SW 1271 (cell line): Measurements from ENCODE around the gene TMC8.
"Not testable (repeated sequence)": the region's sequence is repeated elsewhere in the genome, so short reads cannot be mapped to it uniquely, and the experiment has no call there.

ENCODE experiments used
- DNase-seq, 2 experiments: peaks; one replicate each; lab custom pipeline; 2025; lab: John Stamatoyannopoulos, UW

The TMC8 gene

GRCh38 chr17:78135858-78136500 lies 5.4 kb downstream of the TMC8 start:
- no peak for DNase-seq

- DNase-seq: no peak
Measured at GRCh38 chr17:78137392-78138203, 7.0 kb downstream of the TMC8 start.

GRCh38 chr17:78138204-78139060 lies 7.9 kb downstream of the TMC8 start:
- DNase-seq: no peak

GRCh38 chr17:78139861-78140168 lies 9.2 kb downstream of the TMC8 start:
- DNase-seq: not testable (repeated sequence)

GRCh38 chr17:78140169-78141051 lies 9.8 kb downstream of the TMC8 start:
- peak; percentile 70 to 75 for DNase-seq

GRCh38 chr17:78141437-78142118 lies 11.0 kb downstream of the TMC8 start:
- DNase-seq: no peak

GRCh38 chr17:78142119-78142861 lies 11.7 kb downstream of the TMC8 start:
- no peak for DNase-seq

GRCh38 chr17:78143214-78144146 lies 12.9 kb downstream of the TMC8 start:
- no peak for DNase-seq

GRCh38 chr17:78144147-78144719 lies 13.7 kb downstream of the TMC8 start:
- peak in 1 of 2 experiments; percentile 31 for DNase-seq

GRCh38 chr17:78144736-78145641 lies 14.4 kb downstream of the TMC8 start:
- no peak for DNase-seq

GRCh38 chr17:78146471-78146869 lies 15.9 kb downstream of the TMC8 start:
- no peak for DNase-seq

GRCh38 chr17:78146881-78147280 lies 16.3 kb downstream of the TMC8 start:
- no peak for DNase-seq

- DNase-seq: no peak
Measured at GRCh38 chr17:78147315-78147998, 16.9 kb downstream of the TMC8 start.

- DNase-seq: no peak
Measured at GRCh38 chr17:78148286-78149016, 17.9 kb downstream of the TMC8 start.

GRCh38 chr17:78151514-78152008 lies 21.0 kb downstream of the TMC8 start:
- no peak for DNase-seq
